Colonic mucosa (tissue), 4 donors: Measurements from ENCODE around the gene LIM2. TPM values are rescaled to one million over a fixed set of nuclear protein-coding genes. Genes with fewer than 3 reads are reported as not detected.

Experiments used
- DNase-seq: peaks from one replicate; pipeline ENCODE4 v3.0.0-alpha.2; 2020
- H3K27ac ChIP-seq: fragments of 200-600 bp; one replicate; pipeline ENCODE4 v1.8.0; 2021
- H3K27me3 ChIP-seq: fragments of 200-600 bp; one replicate; pipeline ENCODE4 v1.8.0; 2021
- H3K36me3 ChIP-seq: fragments of 200-600 bp; one replicate; pipeline ENCODE4 v1.8.0; 2021
- H3K4me1 ChIP-seq: fragments of 200-600 bp; one replicate; pipeline ENCODE4 v1.8.0; 2021; ENCODE audit warnings: mild to moderate bottlenecking
- H3K4me3 ChIP-seq: fragments of 200-600 bp; one replicate; pipeline ENCODE4 v1.8.0; 2021
- H3K9ac ChIP-seq, 2 donors: one replicate each; pipeline ENCODE4 v1.7.0; 2013; ENCODE audit warnings: control low read depth in 2 of 2, low read depth in 2 of 2, low read length in 2 of 2
- H3K9me3 ChIP-seq: fragments of 200-600 bp; one replicate; pipeline ENCODE4 v1.8.0; 2021
- intact Hi-C: fragments of 100-400 bp; cut with DNase I; formaldehyde crosslinking; loops from one replicate; pipeline ENCODE4 v1.14.1; 2022
- total RNA-seq, 2 donors: library from RNA; stranded (reverse); fragmentation: NEBNext Ultra II Directional in 1 of 2; extraction: Animal tissue kit (Norgen Biotek cat#: 25700) in 1 of 2; gene quantifications; one replicate each; pipeline ENCODE4 v1.2.1, GENCODE V29; 2021
- TF ChIP-seq, protein P1 (sequence below): fragments of 200-600 bp; IDR thresholded peaks from one replicate; pipeline ENCODE4 v1.8.0; 2022; ENCODE audit warnings: antibody characterized with exemption, mild to moderate bottlenecking
- donor health status: healthy.
- donor health status: DM: no; HTN: no; CAD: no.
- donor health status: DM: no; HTN: no; CAD: no.

Gene LIM2
- total RNA-seq, 2 donors from 2014 or later: not detected

DNA sequence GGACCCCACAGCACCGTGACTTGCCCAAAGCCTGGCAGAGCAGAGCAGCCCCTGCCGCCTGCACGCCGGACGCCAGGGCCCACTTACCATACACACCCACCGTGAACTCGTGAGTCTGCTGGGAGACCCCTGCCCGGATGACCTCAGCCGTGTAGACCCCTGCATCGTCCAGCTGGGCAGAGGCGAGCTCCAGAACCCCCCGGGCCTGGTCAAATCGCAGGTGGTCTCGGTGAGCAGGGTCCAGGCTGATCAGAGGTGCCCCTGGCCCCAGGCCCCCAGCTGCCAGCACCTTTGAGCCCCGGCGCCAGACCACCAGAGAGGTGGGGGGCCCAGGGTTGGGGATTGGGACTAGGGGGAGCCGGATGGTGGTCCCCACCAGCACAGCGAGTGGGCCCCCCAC lies 46.7 kb downstream of the LIM2 start:
- H3K36me3 ChIP-seq: no peaks in the 10 kb centered on the region
- H3K4me1 ChIP-seq: peaks cover 4% of the 10 kb centered on the region
- intact Hi-C loops: no loop called here
- no peaks in the 10 kb centered on the region for H3K9me3 ChIP-seq
- no peak overlapping the region for H3K27ac ChIP-seq
- DNase-seq: no peak
- no peaks in the 10 kb centered on the region for H3K27me3 ChIP-seq
- TF ChIP-seq, protein P1, sequence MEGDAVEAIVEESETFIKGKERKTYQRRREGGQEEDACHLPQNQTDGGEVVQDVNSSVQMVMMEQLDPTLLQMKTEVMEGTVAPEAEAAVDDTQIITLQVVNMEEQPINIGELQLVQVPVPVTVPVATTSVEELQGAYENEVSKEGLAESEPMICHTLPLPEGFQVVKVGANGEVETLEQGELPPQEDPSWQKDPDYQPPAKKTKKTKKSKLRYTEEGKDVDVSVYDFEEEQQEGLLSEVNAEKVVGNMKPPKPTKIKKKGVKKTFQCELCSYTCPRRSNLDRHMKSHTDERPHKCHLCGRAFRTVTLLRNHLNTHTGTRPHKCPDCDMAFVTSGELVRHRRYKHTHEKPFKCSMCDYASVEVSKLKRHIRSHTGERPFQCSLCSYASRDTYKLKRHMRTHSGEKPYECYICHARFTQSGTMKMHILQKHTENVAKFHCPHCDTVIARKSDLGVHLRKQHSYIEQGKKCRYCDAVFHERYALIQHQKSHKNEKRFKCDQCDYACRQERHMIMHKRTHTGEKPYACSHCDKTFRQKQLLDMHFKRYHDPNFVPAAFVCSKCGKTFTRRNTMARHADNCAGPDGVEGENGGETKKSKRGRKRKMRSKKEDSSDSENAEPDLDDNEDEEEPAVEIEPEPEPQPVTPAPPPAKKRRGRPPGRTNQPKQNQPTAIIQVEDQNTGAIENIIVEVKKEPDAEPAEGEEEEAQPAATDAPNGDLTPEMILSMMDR: no peak
- H3K9ac ChIP-seq: no peak overlapping the region
- no peak overlapping the region for H3K4me3 ChIP-seq

DNA sequence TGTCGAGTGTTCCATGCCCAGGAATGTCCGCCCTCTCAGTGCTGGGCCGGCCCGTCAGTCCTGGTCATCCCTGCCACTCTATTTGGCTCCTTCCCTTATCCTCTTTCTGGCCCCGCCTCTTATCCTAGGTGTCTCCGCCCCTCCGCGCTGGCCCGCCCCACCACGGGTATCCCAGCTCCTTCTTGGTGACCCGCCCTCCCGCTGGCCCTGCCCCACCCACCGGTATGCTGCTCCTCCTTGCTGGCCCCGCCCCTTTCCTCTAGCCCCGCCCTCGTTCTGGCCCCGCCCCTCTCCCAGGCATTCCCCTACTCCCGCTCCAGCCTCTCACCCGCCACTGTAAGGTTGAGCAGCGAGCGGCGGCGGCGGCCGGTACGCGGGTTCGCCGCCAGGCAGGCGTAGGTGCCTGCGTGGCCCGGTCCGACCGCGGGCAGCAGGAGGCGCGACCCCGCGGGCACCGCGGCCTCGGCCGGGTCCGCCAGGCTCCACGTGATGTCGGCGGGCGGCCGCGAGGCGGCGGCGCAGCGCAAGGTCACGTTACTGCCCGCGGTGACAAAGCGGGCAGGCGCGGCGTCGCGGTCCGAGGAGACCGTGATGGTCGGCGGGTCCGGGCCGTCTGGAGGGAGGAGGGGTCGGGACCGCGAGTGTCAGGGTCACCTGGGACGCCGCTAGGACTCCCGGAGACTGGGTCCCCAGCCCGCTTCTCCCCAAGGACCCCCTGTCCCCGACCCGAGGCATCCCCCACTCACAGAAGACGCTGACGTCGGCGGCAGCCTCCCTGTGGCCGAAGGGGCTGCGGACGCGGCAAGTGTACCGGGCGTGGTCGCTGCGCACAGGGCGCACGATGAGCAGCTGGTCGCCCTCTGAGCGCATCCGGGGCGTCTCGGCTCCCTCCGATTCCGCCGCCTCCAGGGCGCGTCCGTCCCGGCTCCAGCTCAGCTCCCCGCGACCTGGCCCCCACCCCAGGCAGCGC lies 47.8 kb downstream of the LIM2 start:
- TF ChIP-seq, protein P1: no peak
- Histone ChIP-seq H3K4me3 (peak overlapping the region; percentile 75), H3K9me3 (no peaks in the 10 kb centered on the region), H3K4me1 (peaks cover 4% of the 10 kb centered on the region), H3K27ac (peak overlapping the region; percentile 73), H3K27me3 (no peaks in the 10 kb centered on the region), H3K36me3 (no peaks in the 10 kb centered on the region), H3K9ac (peak overlapping the region; percentile 32 to 55)
- peak; percentile 100 for DNase-seq
- intact Hi-C loops: loop anchor here (5.0 kb wide), 1 partner anchor 67 kb away; no protein-coding TSS in a partner anchor

DNA sequence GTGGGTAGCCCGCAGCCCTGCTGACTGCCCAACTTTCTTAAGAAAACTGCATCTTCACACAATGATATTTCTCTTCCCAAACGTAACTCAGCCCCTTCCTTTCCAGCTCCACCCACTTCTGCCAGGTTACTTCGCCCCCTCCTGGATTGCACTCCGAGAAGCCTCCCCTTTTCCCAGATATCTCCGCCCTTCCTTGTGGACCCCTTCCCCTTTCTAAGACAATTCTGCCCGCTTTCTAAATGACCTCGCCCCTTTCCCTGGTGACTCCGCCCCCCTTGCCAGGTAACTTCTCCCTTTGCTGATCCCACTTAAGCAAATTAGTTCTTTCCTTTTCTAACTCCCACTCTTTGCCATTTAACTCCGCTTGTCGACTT lies 48.5 kb downstream of the LIM2 start:
- peaks cover 4% of the 10 kb centered on the region for H3K4me1 ChIP-seq
- intact Hi-C loops: loop anchor here (5.0 kb wide), 1 partner anchor 68 kb away; no protein-coding TSS in a partner anchor
- no peaks in the 10 kb centered on the region for H3K9me3 ChIP-seq
- TF ChIP-seq, protein P1: no peak
- H3K36me3 ChIP-seq: no peaks in the 10 kb centered on the region
- peak overlapping the region; percentile 75 for H3K4me3 ChIP-seq
- peak overlapping the region; percentile 54 to 55 for H3K9ac ChIP-seq
- no peak for DNase-seq
- peak overlapping the region; percentile 73 for H3K27ac ChIP-seq
- H3K27me3 ChIP-seq: no peaks in the 10 kb centered on the region

DNA sequence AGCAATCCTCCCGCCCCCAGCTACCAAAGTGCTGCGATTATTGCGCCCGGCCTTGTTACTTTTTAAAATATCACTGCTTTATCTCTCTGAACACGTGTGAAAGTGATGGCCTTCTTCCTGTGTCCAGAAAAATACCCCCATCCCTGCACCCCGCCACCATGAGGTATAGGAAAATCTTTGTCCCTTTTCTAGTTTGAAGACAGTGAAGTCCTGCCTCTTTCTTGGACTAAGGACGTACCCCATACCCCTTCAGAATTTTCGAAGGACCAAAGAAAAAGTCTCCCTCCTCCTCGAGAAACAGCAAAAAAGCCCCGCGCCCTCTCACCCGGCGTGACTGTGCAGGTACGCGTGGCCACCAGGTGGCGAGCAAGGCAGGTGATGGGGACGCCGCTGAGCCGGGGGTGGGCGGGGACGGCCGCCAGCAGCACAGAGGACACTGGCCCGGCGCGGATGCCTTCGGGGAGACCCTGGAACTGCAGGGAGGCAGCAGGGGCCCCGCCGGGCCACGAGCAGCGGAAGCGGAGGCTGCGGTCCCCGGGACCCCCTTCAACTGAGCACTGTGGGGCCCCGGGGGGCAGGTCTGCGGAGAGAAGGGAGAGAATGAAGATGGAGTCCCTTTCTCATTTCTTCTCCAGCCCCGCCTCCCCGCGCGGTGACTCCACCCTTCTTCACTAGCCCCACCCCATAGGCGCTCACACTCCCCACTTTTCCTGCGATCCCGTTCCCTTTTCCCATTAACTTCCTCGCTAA lies 49.0 kb downstream of the LIM2 start:
- H3K9ac ChIP-seq: peak overlapping the region; percentile 54 to 55
- H3K4me1 ChIP-seq: peaks cover 4% of the 10 kb centered on the region
- peak; percentile 91 for DNase-seq
- intact Hi-C loops: loop anchor here (1.0 to 5.0 kb wide), 2 partner anchors 69 to 100 kb away; no protein-coding TSS in a partner anchor
- TF ChIP-seq, protein P1: peak; percentile 87
- no peaks in the 10 kb centered on the region for H3K36me3 ChIP-seq
- H3K27ac ChIP-seq: peak overlapping the region; percentile 73
- no peaks in the 10 kb centered on the region for H3K9me3 ChIP-seq
- H3K4me3 ChIP-seq: peak overlapping the region; percentile 75
- H3K27me3 ChIP-seq: no peaks in the 10 kb centered on the region

DNA sequence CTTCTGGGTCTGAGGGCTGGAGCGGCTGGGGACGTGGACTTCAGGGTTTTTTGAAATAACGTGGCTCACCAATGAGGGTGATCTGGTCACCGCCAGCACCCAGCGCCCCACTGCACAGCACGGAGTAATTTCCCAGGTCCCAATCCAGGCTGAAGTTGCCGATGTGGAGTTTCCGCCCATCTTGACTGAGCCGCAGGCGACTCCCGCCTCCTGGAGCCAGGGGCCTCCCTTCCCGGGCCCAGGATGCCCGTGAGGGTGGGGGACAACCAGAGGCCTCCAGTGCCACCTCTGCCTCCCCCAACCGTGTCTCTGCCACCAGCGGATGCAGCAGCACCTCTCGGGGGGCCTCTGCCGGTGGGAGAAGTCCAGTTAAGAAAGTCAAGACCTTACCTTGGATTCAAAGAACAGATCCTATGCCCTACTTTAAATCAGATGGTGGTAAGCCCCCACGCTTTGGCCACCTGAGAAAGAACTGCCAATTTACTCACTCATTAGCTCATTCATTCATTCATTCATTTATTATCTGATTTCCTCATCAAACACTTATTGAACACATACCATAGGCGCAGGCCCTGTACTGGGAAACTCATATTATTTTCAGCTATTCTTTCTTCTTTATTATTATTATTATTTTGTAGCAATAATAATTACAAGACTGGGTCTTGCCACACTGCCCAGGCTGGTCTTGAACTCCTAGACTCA lies 49.8 kb downstream of the LIM2 start:
- Histone ChIP-seq H3K9ac (no peak overlapping the region), H3K4me3 (no peak overlapping the region), H3K36me3 (no peaks in the 10 kb centered on the region), H3K27me3 (no peaks in the 10 kb centered on the region), H3K9me3 (no peaks in the 10 kb centered on the region), H3K27ac (no peak overlapping the region), H3K4me1 (peaks cover 4% of the 10 kb centered on the region)
- DNase-seq: no peak
- intact Hi-C loops: loop anchor here (1.0 to 5.0 kb wide), 2 partner anchors 69 to 100 kb away; no protein-coding TSS in a partner anchor
- TF ChIP-seq, protein P1: no peak
